GM18868 (cell line): ENCODE measurements around the gene PRR12.
"Not testable (repeated sequence)": the region's sequence is repeated elsewhere in the genome, so short reads cannot be mapped to it uniquely, and the experiment has no call there.

Source experiments
- ATAC-seq: cut with Tn5 transposase; IDR thresholded peaks from one replicate; pipeline ENCODE4 v1.9.1; 2021; ENCODE audit warnings: mild to moderate bottlenecking, moderate library complexity; ENCODE audit not compliant: unreplicated experiment

The PRR12 gene

GRCh38 chr19:49615861-49616260 is 24.9 kb downstream of the PRR12 start:
- no peak for ATAC-seq

GRCh38 chr19:49616532-49616931 is 25.6 kb downstream of the PRR12 start:
- ATAC-seq = no peak

- no peak for ATAC-seq
These were observed 26.0 kb downstream of the PRR12 start for GRCh38 chr19:49616945-49617344.

- ATAC-seq = not testable (repeated sequence)
These were observed 26.9 kb downstream of the PRR12 start for GRCh38 chr19:49617860-49618259.

GRCh38 chr19:49624967-49625910 is 34.3 kb downstream of the PRR12 start:
- ATAC-seq = no peak

- no peak for ATAC-seq
These were observed 35.2 kb downstream of the PRR12 start for GRCh38 chr19:49626226-49626625.

GRCh38 chr19:49629659-49630058 is 38.7 kb downstream of the PRR12 start:
- no peak for ATAC-seq

GRCh38 chr19:49631014-49631588 is 40.1 kb downstream of the PRR12 start:
- ATAC-seq = no peak

- no peak for ATAC-seq
These were observed 40.7 kb downstream of the PRR12 start for GRCh38 chr19:49631610-49632192.

- ATAC-seq = no peak
These were observed 41.6 kb downstream of the PRR12 start for GRCh38 chr19:49632576-49632975.

- ATAC-seq = not testable (repeated sequence)
These were observed 42.3 kb downstream of the PRR12 start for GRCh38 chr19:49633273-49633672.

- no peak for ATAC-seq
These were observed 44.7 kb downstream of the PRR12 start for GRCh38 chr19:49635530-49636232.

GRCh38 chr19:49636233-49636932 is 45.4 kb downstream of the PRR12 start:
- ATAC-seq = no peak

GRCh38 chr19:49637821-49638738 is 47.1 kb downstream of the PRR12 start:
- no peak for ATAC-seq

- ATAC-seq = no peak
These were observed 48.6 kb downstream of the PRR12 start for GRCh38 chr19:49639401-49640112.

- peak; percentile 54 for ATAC-seq
These were observed 49.3 kb downstream of the PRR12 start, which contains the start of gene RRAS for GRCh38 chr19:49640113-49640898. Gene RRAS (minus strand): TSS chr19:49640143. CDS start chr19:49640098, 45 bp downstream.

- peak; percentile 49 for ATAC-seq
These were observed 50.9 kb downstream of the PRR12 start, which contains the start of gene SCAF1 for GRCh38 chr19:49641688-49642491. Gene SCAF1 (plus strand): TSS chr19:49642209. CDS start chr19:49645027, 2,818 bp downstream.
